HG02610 (cell line): Measurements from ENCODE around the gene RBM43.
"Not testable (repeated sequence)": the region's sequence is repeated elsewhere in the genome, so short reads cannot be mapped to it uniquely, and the experiment has no call there.

Experiments used
- ATAC-seq: cut with Tn5 transposase; IDR thresholded peaks from one replicate; pipeline ENCODE4 v1.9.1; 2021; ENCODE audit warnings: mild to moderate bottlenecking, moderate library complexity; ENCODE audit not compliant: unreplicated experiment

RBM43 gene

GRCh38 chr2:151269798-151270568, 8.3 kb upstream of the RBM43 start:
- no peak for ATAC-seq

- no peak for ATAC-seq
Measured at GRCh38 chr2:151268085-151268484, 6.4 kb upstream of the RBM43 start.

- no peak for ATAC-seq
Measured at GRCh38 chr2:151267537-151267936, 5.9 kb upstream of the RBM43 start.

- no peak for ATAC-seq
Measured at GRCh38 chr2:151265991-151266390, 4.3 kb upstream of the RBM43 start.

DNA sequence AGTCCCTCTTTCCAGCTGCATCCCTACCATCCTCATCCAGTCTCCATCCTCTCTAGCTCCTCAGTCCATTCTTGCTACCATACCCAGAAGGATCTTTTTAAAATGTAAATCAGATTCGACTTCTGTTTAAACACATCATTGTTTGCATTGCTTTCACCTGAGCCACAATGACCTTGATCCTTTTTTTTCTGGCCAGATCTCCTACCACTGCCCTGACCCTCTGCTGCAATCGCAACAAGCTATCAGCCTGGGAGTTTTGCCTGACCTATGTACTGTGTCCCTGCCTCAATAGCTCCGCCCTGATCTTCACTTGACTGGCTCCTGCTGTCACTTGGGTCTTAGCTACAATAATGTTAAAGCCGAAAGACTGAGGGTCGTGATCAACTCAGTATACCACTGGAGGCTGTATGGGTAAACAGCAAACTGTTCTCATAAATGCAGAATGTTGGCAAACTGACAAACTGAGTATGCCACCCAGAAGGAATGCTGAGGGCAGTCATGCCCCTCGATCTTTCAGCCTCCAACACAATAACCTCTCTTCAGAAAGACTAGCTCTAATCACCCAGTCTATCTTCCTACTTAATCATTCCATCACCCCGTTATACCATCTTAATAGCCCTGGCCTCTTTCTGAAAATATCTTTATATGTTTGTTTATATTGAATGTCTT, 2.6 kb upstream of the RBM43 start:
- ATAC-seq, result no peak

DNA sequence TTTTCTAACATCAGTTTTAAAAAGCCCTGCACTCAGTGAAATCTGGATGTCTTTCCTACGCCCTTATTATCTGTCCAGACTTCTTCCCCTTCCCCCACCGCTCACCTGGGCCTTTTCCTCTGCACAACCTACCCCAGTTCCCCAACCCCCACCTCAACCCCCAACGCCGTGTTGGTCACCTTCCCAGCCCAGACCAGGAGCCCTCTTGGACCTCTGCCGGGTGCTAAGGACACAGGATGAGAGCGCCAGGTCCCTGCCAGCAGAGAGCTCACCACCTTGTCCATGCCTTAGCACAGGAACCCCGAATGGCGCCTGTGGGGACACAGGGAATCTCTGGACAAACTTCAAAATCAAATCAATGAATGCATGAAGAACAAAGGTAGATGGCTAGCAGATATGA, 966 bp upstream of the RBM43 start:
- no peak for ATAC-seq

GRCh38 chr2:151261977-151262291, 271 bp upstream of the RBM43 start:
- ATAC-seq, result no peak

DNA sequence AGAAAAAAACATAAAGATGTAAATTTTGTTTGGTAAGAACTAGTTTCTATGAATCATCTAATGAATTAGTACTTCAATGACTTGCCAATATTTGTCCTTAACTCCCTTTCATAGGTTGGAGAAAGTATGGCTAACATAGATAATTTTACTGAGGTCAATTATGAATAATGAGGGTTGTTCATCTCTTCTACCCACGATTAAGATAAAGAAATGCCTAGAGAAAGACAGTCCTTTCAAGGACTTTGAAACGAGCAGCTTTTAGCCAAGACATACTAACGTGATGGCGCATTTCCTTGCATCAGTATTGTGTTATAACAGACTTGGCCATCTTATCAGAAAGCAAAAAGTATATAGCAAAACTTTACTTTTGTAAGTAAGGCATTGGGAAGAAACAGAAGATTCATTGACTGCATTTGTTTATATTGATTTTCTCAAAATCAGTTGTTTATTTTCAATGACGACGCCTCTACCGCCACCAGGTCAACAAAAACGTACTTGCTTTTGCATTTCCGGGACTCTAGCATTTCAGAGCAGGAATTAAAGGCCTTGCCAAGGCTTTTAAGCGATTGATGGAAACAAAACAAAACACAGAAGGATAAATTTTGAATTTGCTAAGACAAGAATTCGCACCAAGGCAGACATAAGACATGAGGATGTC, 961 bp downstream of the RBM43 start:
- peak; percentile 16 for ATAC-seq

- ATAC-seq, result no peak
Measured at GRCh38 chr2:151258121-151258520, 3.5 kb downstream of the RBM43 start.

DNA sequence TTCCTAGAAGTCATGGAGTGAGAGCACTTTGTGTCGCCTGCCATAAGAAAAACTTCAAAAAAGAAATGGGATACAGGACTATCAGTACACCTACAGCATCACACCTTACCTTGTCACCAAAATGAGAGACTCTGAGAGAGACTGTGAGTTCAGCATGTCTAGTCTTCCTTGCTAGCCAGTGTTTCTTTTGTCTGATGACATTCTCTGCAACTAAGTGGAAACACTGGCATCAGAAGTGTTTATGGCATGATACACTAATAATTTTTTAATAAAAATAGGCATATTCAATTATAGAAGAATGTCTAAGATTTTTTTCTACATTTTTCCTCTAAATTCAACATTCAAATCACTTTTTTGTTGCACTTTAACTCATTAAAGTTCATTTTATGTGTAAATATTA, 9.0 kb downstream of the RBM43 start:
- ATAC-seq, result no peak

- ATAC-seq, result no peak
Measured at GRCh38 chr2:151251012-151251411, 10.7 kb downstream of the RBM43 start.

DNA sequence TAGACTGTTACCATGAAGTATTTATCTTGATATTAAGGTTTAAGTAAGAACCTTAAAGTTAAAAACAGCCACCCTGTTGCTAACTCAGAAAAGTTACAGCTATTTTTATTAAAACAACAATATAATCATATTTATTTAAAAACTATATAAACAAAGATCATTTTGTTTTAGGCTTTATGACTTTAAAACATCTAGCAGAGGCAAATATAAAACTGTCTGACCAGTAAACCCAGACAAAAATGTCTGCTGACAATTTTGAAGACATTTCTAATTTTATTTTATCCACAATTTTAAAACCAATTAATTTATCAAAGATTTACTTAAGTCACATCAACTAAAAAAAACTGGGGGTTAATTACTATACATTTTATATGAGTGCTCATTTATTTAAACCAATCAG, 14.2 kb downstream of the RBM43 start:
- ATAC-seq, result no peak

GRCh38 chr2:151246152-151246551, 15.5 kb downstream of the RBM43 start:
- no peak for ATAC-seq

DNA sequence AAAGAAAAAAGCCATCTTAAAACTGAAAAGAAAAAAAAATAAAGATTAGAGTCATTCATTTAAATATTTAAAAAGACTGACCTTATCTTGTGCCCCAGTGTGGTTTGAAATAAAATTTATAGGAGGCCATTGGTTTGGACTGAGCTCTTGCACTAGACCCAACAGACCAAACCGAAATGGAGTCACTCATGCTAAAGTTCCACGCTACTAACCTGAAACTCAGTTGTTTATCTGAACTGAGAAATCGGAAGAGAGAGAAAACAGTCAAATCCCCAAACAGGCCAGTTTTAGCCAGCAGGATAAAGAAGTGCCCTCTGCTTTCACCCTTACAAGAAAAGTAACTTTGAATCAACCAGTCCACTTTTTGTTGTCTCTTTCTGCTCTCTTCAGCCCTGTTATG, 18.2 kb downstream of the RBM43 start:
- no peak for ATAC-seq

DNA sequence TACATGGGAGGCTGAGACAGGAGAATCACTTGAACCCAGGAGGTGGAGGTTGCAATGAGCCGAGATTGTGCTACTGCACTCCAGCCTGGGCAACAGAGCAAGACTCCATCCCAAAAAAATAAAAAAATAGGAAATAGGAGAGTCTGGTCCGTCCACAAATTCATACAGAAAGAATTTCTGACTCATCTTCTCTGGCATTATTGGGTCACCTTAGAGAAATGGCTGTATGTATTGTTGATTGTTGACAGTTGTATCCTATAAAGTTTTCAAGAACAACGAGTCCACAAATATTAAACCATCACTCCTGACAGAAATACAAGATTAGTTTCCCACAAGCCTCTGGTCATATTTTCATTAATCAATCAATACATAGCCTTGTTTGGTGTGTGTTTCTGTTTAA, 20.4 kb downstream of the RBM43 start:
- no peak for ATAC-seq

GRCh38 chr2:151240433-151240832, 21.2 kb downstream of the RBM43 start:
- no peak for ATAC-seq

GRCh38 chr2:151239624-151240023, 22.0 kb downstream of the RBM43 start:
- ATAC-seq, result no peak

DNA sequence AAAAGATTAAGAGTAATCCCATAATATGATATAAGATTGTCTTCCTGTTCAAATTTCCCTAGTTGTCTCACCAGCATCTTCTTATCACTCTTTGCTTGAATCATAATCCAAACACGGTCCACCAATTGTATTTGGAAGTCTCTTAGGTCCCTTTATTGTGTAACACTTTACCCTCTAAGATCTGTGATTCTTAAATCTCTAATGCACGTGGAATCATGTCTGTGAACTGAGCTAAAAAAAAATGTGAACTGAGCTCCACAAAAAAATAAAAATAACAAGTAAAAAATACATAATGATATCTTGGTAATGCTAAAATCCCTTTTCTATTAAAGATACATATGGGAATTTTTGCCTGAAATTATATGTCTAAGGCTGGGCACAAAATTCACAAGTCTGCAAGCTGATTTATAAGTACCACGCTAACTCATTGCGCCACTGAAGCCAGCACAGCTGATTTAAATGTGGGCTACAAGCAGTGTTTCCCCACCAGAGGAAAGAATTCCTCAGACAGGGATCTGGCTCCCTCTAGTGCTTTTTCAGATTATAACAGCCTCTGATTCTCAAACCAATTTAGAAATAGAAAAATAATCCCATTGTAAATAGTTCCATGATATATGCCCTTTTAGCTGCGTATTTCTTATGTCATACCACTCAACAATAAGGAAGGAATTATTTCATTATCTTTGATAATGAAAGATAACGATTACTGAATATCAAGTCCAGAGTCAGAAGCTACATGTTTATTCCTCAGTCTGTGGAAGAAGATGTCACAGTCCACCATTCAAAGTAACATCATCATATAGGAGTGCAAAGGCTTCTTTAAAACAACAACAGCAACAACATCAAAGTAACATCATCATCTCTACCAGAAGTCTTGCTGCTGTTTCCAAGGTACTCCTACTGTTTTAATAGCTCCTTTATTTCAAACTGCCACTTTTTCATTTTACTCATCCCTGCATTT, 22.9 kb downstream of the RBM43 start:
- peak; percentile 88 for ATAC-seq

DNA sequence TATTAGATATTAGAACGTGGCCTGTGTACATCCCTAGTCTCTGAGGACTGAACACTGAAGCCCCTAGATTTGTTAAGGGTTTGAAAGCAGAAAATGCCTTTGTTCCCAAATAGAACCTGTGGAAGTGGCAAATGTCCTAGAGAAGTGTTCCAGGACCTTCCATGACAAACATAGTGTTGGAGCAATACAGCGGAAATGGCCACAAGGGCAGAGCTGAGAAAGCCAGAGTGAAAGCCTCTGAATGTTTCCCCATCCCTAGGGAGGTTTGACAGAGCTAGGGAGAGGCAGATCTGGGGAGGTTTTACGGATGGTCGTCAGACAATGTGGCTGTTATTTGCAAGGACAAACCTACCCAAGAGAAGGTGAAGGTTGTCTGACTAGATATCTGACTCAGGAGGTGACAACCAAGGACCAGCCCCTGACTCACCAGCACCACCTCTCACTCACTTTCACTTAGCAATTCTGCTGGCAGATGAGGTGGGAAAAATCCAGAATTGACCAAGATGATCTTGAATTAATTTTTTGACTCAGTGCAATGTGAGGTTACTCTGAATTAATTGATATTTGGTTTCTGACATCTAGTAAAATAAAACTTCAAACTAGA, 24.1 kb downstream of the RBM43 start:
- no peak for ATAC-seq

GRCh38 chr2:151233760-151234159, 27.9 kb downstream of the RBM43 start:
- ATAC-seq, result not testable (repeated sequence)

- not testable (repeated sequence) for ATAC-seq
Measured at GRCh38 chr2:151233288-151233687, 28.4 kb downstream of the RBM43 start.
